Parathyroid adenoma (tissue), 2 donors: ENCODE results near the gene GLDC.

Source experiments
- H2AFZ ChIP-seq: fragments of 300-600 bp; sonication (generic); one replicate; pipeline ENCODE4 v1.7.0; 2017; ENCODE audit warnings: antibody characterized with exemption, mild to moderate bottlenecking
- H3K27ac ChIP-seq: fragments of 300-600 bp; sonication (generic); one replicate; pipeline ENCODE4 v1.7.0; 2017
- H3K27me3 ChIP-seq: fragments of 300-600 bp; sonication (generic); one replicate; pipeline ENCODE4 v1.7.0; 2017; ENCODE audit warnings: low read length; ENCODE audit not compliant: control insufficient read depth, insufficient read depth
- H3K36me3 ChIP-seq: fragments of 300-600 bp; sonication (generic); one replicate; pipeline ENCODE4 v1.7.0; 2017; ENCODE audit warnings: low read length; ENCODE audit not compliant: control insufficient read depth, insufficient read depth
- H3K4me1 ChIP-seq: fragments of 300-600 bp; sonication (generic); one replicate; pipeline ENCODE4 v1.7.0; 2017; ENCODE audit warnings: control low read depth
- H3K4me2 ChIP-seq: fragments of 300-600 bp; sonication (generic); one replicate; pipeline ENCODE4 v1.7.0; 2017; ENCODE audit warnings: low read length
- H3K4me3 ChIP-seq: fragments of 300-600 bp; sonication (generic); one replicate; pipeline ENCODE4 v1.7.0; 2017; ENCODE audit warnings: low read depth, low read length
- H3K79me2 ChIP-seq: fragments of 300-600 bp; sonication (generic); one replicate; pipeline ENCODE4 v1.7.0; 2017; ENCODE audit warnings: control low read depth
- H3K9ac ChIP-seq: fragments of 300-600 bp; sonication (generic); one replicate; pipeline ENCODE4 v1.7.0; 2017; ENCODE audit warnings: mild to moderate bottlenecking
- H3K9me3 ChIP-seq: fragments of 300-600 bp; sonication (generic); one replicate; pipeline ENCODE4 v1.7.0; 2017; ENCODE audit warnings: low read length; ENCODE audit not compliant: control insufficient read depth
- CTCF ChIP-seq: fragments of 300-600 bp; sonication (generic); IDR thresholded peaks from one replicate; pipeline ENCODE4 v1.7.0; 2017; ENCODE audit warnings: antibody characterized with exemption, mild to moderate bottlenecking
- donor health status: primary hyperparathyroidism.

Gene GLDC

DNA sequence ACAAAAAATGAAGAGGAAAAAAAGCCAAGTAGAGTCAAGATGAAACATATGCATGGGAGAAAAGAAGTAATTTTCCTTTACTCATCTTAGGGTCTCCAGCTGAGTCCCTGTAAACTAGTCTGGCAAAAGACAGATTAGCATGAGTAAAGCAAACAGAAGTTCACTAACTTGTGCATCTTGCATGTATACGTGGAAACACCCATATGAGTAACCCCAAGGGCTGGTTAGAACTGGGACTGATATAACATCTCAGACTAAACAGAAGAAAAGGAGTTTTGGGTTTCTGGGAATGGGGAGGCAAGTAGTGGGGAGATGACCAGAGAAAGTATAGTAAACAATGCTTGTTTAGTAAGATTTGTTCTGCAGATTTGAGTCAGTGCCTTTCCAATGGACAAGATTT is 20.1 kb upstream of the GLDC start:
- Histone ChIP-seq H3K79me2 (no peaks in the 10 kb centered on the region), H3K4me3 (no peak overlapping the region), H3K27me3 (no peaks in the 10 kb centered on the region), H3K27ac (no peak overlapping the region), H3K9me3 (no peaks in the 10 kb centered on the region), H3K36me3 (no peaks in the 10 kb centered on the region), H3K4me2 (no peak overlapping the region), H2AFZ (no peak overlapping the region), H3K9ac (no peak overlapping the region), H3K4me1 (no peaks in the 10 kb centered on the region)
- TF ChIP-seq CTCF = no peak

DNA sequence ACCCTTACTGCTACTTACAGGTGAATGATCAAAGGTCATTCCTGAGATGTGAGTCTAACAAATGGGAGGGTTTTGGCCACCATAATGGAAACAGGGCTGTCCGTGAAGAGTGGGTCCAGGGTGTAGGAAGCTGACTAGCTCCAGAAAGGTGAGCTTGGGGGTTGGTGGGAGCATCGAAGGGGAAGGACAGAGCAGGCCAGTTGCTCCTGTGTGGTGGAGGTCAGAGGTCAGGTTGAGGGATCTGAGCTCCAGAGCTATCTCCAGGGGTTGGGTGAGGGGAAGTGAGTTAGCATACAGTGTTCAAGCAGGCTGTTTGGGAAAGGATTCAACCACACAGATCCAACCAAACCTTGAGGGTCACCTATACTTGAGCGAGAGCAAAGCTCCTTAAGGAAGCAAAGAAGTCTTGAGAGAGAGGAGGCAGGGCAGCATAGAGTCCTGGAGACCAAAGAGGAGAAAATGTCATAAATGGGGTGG is 18.7 kb upstream of the GLDC start:
- Histone ChIP-seq H3K27ac (no peak overlapping the region), H3K4me3 (no peak overlapping the region), H3K9me3 (no peaks in the 10 kb centered on the region), H3K4me2 (no peak overlapping the region), H3K27me3 (no peaks in the 10 kb centered on the region), H3K9ac (no peak overlapping the region), H3K36me3 (no peaks in the 10 kb centered on the region), H2AFZ (no peak overlapping the region), H3K4me1 (no peaks in the 10 kb centered on the region), H3K79me2 (no peaks in the 10 kb centered on the region)
- no peak for TF ChIP-seq CTCF

GRCh38 chr9:6660512-6660911 is 15.0 kb upstream of the GLDC start:
- TF ChIP-seq CTCF = no peak
- no peaks in the 10 kb centered on the region for H3K36me3 ChIP-seq
- H3K4me2 ChIP-seq = no peak overlapping the region
- H3K27ac ChIP-seq = no peak overlapping the region
- H3K9ac ChIP-seq = no peak overlapping the region
- no peaks in the 10 kb centered on the region for H3K9me3 ChIP-seq
- H3K27me3 ChIP-seq = no peaks in the 10 kb centered on the region
- no peak overlapping the region for H2AFZ ChIP-seq
- H3K4me3 ChIP-seq = no peak overlapping the region
- no peaks in the 10 kb centered on the region for H3K4me1 ChIP-seq
- no peaks in the 10 kb centered on the region for H3K79me2 ChIP-seq

DNA sequence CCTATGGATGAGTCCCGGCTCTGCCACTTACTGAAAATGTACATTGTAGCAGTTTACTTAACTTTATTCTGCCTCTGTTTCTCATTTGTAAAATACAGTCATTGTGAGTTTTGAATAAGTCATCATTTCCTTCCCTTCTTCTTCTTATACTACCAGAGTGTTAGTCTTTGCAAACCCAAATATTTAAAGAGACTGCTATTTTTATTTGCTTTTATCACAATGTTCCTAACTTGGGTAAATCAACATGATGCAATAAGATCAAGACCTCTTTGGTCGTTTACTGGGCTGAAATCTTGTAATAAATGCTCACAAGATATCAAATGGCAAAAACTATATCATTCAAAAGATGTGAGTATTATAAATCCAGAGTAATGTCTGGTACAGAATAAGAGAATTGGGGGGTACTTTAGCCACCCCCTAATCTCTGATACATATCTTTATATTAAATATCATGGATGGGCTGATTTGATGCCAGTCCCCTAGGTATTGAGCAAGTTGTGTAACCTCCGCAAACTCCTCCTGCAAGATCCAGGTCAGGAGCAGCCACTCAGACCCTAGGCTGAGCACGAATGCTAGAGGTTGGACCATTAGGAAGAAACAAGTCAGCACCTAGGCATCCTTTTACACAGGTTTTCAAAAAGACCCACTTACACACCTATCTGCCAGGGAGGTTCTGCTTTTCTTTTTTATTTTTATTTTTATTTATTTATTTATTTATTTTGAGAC is 13.3 kb upstream of the GLDC start:
- H3K27me3 ChIP-seq = no peaks in the 10 kb centered on the region
- no peaks in the 10 kb centered on the region for H3K9me3 ChIP-seq
- H3K27ac ChIP-seq = no peak overlapping the region
- H3K36me3 ChIP-seq = no peaks in the 10 kb centered on the region
- no peak for TF ChIP-seq CTCF
- no peak overlapping the region for H3K9ac ChIP-seq
- no peaks in the 10 kb centered on the region for H3K4me1 ChIP-seq
- H3K79me2 ChIP-seq = no peaks in the 10 kb centered on the region
- H3K4me3 ChIP-seq = no peak overlapping the region
- no peak overlapping the region for H3K4me2 ChIP-seq
- no peak overlapping the region for H2AFZ ChIP-seq
